Activated CD4-positive, alpha-beta memory T cell treated with anti-CD3 and anti-CD28 coated beads for 36 hours (primary cell): ENCODE measurements around the gene EPHA7. TPM values are rescaled to one million over a fixed set of nuclear protein-coding genes. Genes with fewer than 3 reads are reported as not detected.

Source experiments
- CTCF ChIA-PET: fragments of 350-600 bp; sonication (Branson Sonifier 250); formaldehyde crosslinking; loops from one replicate; lab custom pipeline; 2021; ENCODE audit warnings: antibody characterized with exemption, inconsistent platforms; lab: Charles Lee
- POLR2A ChIA-PET: fragments of 350-600 bp; sonication (Branson Sonifier 250); formaldehyde crosslinking; loops from one replicate; lab custom pipeline; 2021; ENCODE audit warnings: antibody characterized with exemption; lab: Charles Lee
- DNase-seq: peaks from one replicate; pipeline ENCODE4 v3.0.0-alpha.2; 2020
- H3K27ac Mint-ChIP-seq: one replicate; pipeline ENCODE4 v1.8.0; 2021; ENCODE audit warnings: mixed read lengths
- H3K27me3 Mint-ChIP-seq: one replicate; pipeline ENCODE4 v1.8.0; 2021; ENCODE audit warnings: mixed read lengths
- H3K36me3 Mint-ChIP-seq: one replicate; pipeline ENCODE4 v1.8.0; 2021; ENCODE audit warnings: mixed read lengths
- H3K4me1 Mint-ChIP-seq: one replicate; pipeline ENCODE4 v1.8.0; 2021; ENCODE audit warnings: low read depth, mixed read lengths
- H3K4me3 Mint-ChIP-seq: one replicate; pipeline ENCODE4 v1.8.0; 2021; ENCODE audit warnings: mild to moderate bottlenecking, mixed read lengths
- H3K9me3 Mint-ChIP-seq: one replicate; pipeline ENCODE4 v1.8.0; 2021; ENCODE audit warnings: mixed read lengths
- intact Hi-C: fragments of 100-400 bp; cut with micrococcal nuclease; formaldehyde crosslinking; loops from one replicate; pipeline ENCODE4 v1.15.1; 2023
- total RNA-seq, 2 experiments: library from RNA; stranded (reverse); gene quantifications; one replicate each; pipeline ENCODE4 v1.2.3, GENCODE V29; 2021

Gene EPHA7
- total RNA-seq: not detected

GRCh38 chr6:93419304-93420162, at the start of gene EPHA7:
EPHA7 (minus strand) TSS chr6:93419559; CDS start chr6:93419341, 218 bp downstream.
- H3K27me3 Mint-ChIP-seq: peaks cover 52% of the 10 kb centered on the region
- POLR2A ChIA-PET: no interaction called here
- intact Hi-C loops: no loop called here

DNA sequence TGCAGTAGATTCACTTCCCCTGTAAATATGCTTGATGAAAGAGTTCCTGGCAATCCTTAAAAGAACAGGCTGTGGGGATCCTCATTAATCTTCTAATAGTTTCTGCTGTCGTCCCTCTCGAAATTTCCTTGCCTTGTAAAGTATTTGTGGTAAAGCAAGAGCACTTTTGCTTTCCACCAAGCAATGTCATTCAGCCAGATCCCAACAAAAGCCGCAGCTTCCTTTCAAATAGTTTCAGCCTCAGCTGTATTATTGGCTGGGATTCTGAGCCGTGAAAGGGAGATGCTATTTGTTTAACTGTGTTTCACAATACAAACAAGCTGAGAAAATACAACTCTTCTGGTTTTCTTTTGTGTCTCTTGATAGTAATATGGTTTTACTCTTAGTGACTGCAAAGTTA, 48.9 kb upstream of the EPHA7 start:
- CTCF ChIA-PET: no interaction called here

More at GRCh38 chr6:93419304-93420162, at the start of gene EPHA7:
- H3K27ac Mint-ChIP-seq: no peak within 1 kb of the TSS
- peaks cover 25% of the 10 kb centered on the region for H3K4me1 Mint-ChIP-seq
- no peaks in the 10 kb centered on the region for H3K36me3 Mint-ChIP-seq
- CTCF ChIA-PET: no interaction called here
- no peaks in the 10 kb centered on the region for H3K9me3 Mint-ChIP-seq
- peak; percentile 62 for DNase-seq
- H3K4me3 Mint-ChIP-seq: peak within 1 kb of the TSS; percentile 57

GRCh38 chr6:93454533-93454932, 35.2 kb upstream of the EPHA7 start:
- H3K27me3 Mint-ChIP-seq: no peaks in the 10 kb centered on the region
- ChIA-PET POLR2A (no interaction called here), CTCF (no interaction called here)
- H3K27ac Mint-ChIP-seq: no peak overlapping the region
- H3K9me3 Mint-ChIP-seq: peaks cover 2% of the 10 kb centered on the region
- H3K4me1 Mint-ChIP-seq: no peaks in the 10 kb centered on the region
- no peaks in the 10 kb centered on the region for H3K36me3 Mint-ChIP-seq
- no peak for DNase-seq
- intact Hi-C loops: no loop called here
- H3K4me3 Mint-ChIP-seq: no peak overlapping the region

More for the DNA sequence above, 48.9 kb upstream of the EPHA7 start:
- Mint-ChIP-seq H3K27ac (no peak overlapping the region), H3K4me1 (no peaks in the 10 kb centered on the region), H3K4me3 (no peak overlapping the region), H3K27me3 (no peaks in the 10 kb centered on the region), H3K9me3 (peaks cover 7% of the 10 kb centered on the region), H3K36me3 (no peaks in the 10 kb centered on the region)
- no peak for DNase-seq
- intact Hi-C loops: no loop called here
- POLR2A ChIA-PET: no interaction called here

DNA sequence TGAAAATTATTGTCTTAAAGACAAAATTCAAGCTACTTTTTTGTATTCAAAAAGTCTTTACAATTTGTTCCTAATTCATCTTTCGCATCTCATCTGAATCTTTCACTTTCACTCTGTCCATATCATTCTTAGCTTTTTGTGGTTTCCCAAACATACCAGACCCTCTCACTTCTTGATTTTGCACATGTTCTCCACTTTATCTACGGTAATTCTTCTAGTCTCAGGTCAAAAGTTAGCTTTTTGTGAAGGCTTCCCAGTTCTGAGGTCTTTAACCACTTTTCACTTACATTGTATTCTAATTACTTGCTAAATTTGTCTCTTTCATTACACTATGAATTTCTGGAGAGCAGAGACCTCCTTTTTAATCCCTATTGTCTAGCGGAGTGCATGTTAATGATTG, 34.6 kb upstream of the EPHA7 start:
- ChIA-PET CTCF (no interaction called here), POLR2A (no interaction called here)
- no peak overlapping the region for H3K4me3 Mint-ChIP-seq
- intact Hi-C loops: no loop called here
- peaks cover 2% of the 10 kb centered on the region for H3K9me3 Mint-ChIP-seq
- DNase-seq: no peak
- no peak overlapping the region for H3K27ac Mint-ChIP-seq
- no peaks in the 10 kb centered on the region for H3K27me3 Mint-ChIP-seq
- H3K4me1 Mint-ChIP-seq: no peaks in the 10 kb centered on the region
- H3K36me3 Mint-ChIP-seq: no peaks in the 10 kb centered on the region

DNA sequence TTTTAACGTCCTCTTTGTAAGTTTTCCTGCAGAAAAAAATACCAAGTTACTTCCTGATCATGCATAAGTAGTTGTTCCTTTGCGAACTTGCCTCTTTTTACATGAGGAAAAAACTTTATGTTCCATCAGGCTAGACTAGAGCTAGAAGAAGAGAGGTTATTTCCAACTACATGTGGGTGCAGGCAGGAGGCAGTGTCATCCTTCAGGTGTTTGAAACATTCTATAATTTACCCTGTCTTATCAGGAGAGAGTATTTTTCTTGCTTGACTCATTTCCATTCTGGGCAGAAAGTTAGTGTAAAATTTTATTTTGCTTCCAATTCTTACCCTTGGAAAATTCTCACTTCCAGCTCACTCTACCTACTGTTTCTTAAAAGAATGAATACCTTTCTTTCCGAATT, 28.5 kb upstream of the EPHA7 start:
- DNase-seq: no peak
- Mint-ChIP-seq H3K36me3 (no peaks in the 10 kb centered on the region), H3K4me3 (no peak overlapping the region), H3K4me1 (no peaks in the 10 kb centered on the region), H3K27ac (no peak overlapping the region), H3K27me3 (no peaks in the 10 kb centered on the region), H3K9me3 (peaks cover 2% of the 10 kb centered on the region)
- ChIA-PET CTCF (no interaction called here), POLR2A (no interaction called here)
- intact Hi-C loops: no loop called here

DNA sequence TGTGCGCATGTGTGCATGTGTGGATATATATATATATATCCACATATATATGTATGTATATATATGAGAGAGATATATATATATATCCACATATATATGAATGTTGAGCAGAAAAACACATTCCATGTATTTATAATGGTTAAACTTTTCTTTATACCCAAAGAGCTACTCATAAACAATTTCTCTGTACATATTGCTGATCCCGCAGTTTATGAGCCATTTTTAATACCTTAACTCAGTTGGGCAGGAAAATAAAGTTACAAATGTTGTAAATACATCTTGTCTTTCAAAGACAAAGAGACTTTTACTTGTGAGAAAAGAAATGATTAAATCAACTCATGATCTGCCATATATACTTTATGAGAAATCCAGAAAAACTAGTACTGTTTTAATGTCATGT, 18.1 kb upstream of the EPHA7 start:
- Mint-ChIP-seq H3K4me1 (no peaks in the 10 kb centered on the region), H3K36me3 (no peaks in the 10 kb centered on the region), H3K27ac (no peak overlapping the region), H3K4me3 (no peak overlapping the region), H3K9me3 (peaks cover 11% of the 10 kb centered on the region), H3K27me3 (no peaks in the 10 kb centered on the region)
- no peak for DNase-seq
- CTCF ChIA-PET: no interaction called here
- POLR2A ChIA-PET: no interaction called here
- intact Hi-C loops: no loop called here

DNA sequence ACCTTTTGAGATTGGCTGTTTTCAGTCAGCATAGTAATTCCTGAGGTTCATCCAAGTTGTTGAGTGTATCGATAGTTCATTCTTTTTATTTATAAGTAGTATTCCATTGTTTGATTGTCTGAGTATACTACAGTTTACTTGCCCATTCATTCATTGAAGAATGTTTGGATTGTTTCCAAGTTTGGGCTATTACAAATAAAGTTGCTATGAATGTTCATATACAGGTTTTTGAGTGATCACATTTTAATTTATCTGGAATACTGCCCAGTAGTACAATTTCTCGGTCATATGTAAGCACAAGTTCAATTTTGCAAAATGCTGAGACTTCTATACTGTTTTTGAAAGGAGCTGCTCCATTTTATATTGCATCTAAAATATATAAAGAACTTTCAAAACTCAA, 14.2 kb upstream of the EPHA7 start:
- H3K36me3 Mint-ChIP-seq: no peaks in the 10 kb centered on the region
- H3K27ac Mint-ChIP-seq: no peak overlapping the region
- H3K4me1 Mint-ChIP-seq: no peaks in the 10 kb centered on the region
- intact Hi-C loops: no loop called here
- ChIA-PET POLR2A (no interaction called here), CTCF (no interaction called here)
- DNase-seq: no peak
- no peak overlapping the region for H3K4me3 Mint-ChIP-seq
- H3K27me3 Mint-ChIP-seq: no peaks in the 10 kb centered on the region
- H3K9me3 Mint-ChIP-seq: peaks cover 11% of the 10 kb centered on the region

DNA sequence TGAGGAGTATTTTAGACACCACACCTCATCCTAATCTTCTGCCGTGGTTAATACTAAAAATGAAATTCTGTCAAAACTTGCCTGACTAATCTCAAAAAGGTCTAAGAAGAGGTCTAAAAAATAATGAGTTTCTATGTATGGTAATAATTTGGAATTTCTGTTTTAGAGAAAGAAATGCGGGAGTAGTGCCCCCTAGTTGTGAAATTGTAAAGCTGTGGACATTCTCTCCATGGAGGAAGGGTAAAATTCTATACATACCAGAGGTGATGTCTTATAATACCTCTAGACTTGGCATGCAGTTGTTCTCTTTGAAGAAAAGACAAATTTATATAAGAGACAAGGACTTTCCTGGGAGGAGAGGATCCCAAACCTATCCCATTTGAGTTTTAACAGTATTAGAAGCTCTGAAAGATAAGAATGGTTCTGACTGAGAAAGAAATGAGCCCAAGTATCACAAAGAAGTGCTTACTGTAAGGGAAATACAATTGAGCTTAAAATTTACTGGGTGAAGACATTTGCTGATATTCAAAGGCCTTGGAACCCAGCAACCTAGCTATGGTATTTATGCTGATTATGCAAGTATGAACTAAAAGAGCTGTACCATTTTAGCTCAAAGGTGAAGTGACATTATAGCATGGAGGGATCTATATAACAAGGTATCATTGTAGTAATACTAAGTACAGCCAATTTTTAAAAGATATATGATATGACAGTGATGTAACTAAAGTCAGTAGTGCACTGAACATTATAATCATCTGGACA, 5.1 kb upstream of the EPHA7 start:
- Mint-ChIP-seq H3K36me3 (no peaks in the 10 kb centered on the region), H3K9me3 (peaks cover 3% of the 10 kb centered on the region), H3K27me3 (peaks cover 23% of the 10 kb centered on the region), H3K4me1 (peaks cover 9% of the 10 kb centered on the region), H3K4me3 (no peak overlapping the region), H3K27ac (no peak overlapping the region)
- CTCF ChIA-PET: no interaction called here
- intact Hi-C loops: no loop called here
- no peak for DNase-seq
- POLR2A ChIA-PET: no interaction called here

DNA sequence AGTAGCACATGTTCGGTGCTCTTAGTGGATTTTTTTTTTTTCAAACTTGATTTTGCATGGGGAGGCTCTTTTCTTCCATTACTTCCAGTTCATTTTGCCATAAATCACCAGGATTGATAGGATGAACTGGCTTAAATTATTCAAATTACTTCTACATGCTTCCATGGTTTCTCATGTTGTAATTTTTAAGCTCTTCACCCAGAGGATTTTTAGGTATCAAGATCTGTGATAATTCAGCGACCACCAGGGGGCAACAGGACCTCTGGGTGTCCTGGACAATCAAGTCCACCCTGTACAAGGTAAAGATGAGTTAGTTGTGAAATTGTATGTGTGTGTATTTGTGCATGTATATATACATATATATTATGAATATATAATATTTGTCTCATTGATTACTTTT, 4.2 kb upstream of the EPHA7 start:
- POLR2A ChIA-PET: no interaction called here
- H3K4me3 Mint-ChIP-seq: no peak overlapping the region
- H3K36me3 Mint-ChIP-seq: no peaks in the 10 kb centered on the region
- H3K9me3 Mint-ChIP-seq: peaks cover 3% of the 10 kb centered on the region
- H3K4me1 Mint-ChIP-seq: peaks cover 12% of the 10 kb centered on the region
- CTCF ChIA-PET: interaction anchor here (0.6 kb wide), 1 partner anchor 12 kb away, joined by 3 read pairs; no protein-coding TSS in a partner anchor
- peaks cover 28% of the 10 kb centered on the region for H3K27me3 Mint-ChIP-seq
- intact Hi-C loops: no loop called here
- H3K27ac Mint-ChIP-seq: no peak overlapping the region
- peak; percentile 14 for DNase-seq

DNA sequence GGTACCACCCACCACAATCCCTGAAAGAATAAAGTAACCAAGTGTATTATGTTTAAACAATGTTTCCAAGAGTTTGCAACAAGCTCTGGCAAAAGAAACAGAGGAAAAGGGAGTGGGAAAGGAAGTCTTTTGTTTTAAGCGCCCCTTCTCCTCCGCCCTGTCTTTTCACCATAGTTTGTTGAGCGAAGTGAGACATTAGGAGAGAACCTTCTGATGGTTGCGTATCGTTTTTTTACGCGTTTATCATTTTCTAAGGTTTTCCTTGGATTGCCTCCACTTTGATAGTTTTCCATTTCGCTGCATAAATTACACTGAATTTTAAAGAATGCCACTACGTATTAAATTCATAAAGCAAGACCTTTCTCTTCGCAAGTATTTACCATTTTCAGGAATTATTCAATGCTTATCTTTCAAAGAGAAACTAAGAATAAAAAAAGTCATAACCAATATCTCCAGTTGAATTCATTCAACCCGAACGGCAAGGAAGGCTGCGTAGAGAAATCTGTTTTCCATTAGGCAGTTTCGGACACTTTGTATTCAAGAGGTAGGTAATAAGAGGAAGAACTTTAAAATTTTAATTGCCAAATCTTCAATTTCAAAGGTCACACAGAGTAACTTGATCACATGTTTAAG, 920 bp upstream of the EPHA7 start:
- peaks cover 25% of the 10 kb centered on the region for H3K4me1 Mint-ChIP-seq
- DNase-seq: no peak
- H3K4me3 Mint-ChIP-seq: no peak overlapping the region
- H3K27ac Mint-ChIP-seq: no peak overlapping the region
- intact Hi-C loops: no loop called here
- H3K27me3 Mint-ChIP-seq: peaks cover 50% of the 10 kb centered on the region
- CTCF ChIA-PET: no interaction called here
- no peaks in the 10 kb centered on the region for H3K36me3 Mint-ChIP-seq
- no peaks in the 10 kb centered on the region for H3K9me3 Mint-ChIP-seq
- POLR2A ChIA-PET: no interaction called here

DNA sequence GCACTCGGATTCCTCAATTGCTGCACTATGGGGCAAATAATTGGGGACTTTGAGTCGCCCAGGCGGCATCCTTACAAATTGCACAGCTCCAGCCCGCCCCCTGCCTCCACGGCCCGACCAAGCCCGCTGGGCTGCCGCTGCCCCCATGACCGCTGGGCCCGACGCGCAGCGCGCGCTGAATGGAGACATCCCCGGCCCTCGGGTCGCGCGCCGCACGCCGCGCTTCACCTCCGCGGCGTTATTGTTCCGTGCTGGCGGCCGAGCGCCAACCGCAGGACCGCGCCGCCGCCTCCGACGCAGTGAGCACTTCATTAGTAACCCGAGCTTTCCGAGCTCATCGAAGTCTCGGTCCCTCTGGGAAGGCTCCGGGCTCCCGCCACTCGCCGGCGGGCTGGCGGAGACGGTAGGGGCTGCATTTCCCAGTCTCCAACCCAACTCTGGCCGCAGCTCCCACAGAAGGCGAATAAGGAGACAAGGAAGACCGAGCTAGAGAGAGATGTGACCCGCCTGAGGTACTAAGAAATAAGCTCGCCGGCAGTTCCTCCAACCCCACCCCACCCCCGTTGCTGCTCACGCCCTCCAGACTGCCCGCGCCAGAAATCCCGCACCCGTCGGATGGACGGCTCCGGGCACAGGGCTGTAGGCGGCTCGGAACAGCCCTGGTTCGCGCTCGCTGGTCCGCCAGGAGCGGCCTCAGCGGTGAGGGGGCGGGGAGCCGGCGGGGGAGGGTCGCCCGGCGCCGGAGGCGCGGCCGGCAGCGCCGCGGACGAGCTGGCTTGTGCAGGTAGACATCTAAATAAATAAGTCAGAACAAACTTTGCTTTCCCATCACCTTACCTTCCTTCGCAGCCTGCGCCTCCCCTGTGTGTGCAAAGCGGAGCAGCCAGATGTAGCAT, 703 bp downstream of the EPHA7 start:
- Mint-ChIP-seq H3K4me1 (peaks cover 25% of the 10 kb centered on the region), H3K27ac (no peak overlapping the region), H3K9me3 (no peaks in the 10 kb centered on the region), H3K4me3 (peak overlapping the region; percentile 57), H3K27me3 (peaks cover 54% of the 10 kb centered on the region), H3K36me3 (no peaks in the 10 kb centered on the region)
- ChIA-PET CTCF (no interaction called here), POLR2A (no interaction called here)
- peak; percentile 8 for DNase-seq
- intact Hi-C loops: no loop called here
